T1000 (cell line): Measurements from ENCODE around the gene ZNF735.
"Not testable (repeated sequence)": the region's sequence is repeated elsewhere in the genome, so short reads cannot be mapped to it uniquely, and the experiment has no call there.

Source experiments
- DNase-seq: peaks from one replicate; lab custom pipeline; 2025; ENCODE audit warnings: mixed read lengths; lab: John Stamatoyannopoulos, UW

ZNF735 gene

GRCh38 chr7:64206903-64207302 lies at the start of gene ZNF735:
ZNF735 (plus strand) TSS chr7:64207203; CDS start chr7:64207203, 0 bp downstream.
- no peak for DNase-seq

- DNase-seq, result not testable (repeated sequence)
Observed at GRCh38 chr7:64170974-64171373, 36.0 kb upstream of the ZNF735 start.

- no peak for DNase-seq
Observed at GRCh38 chr7:64174328-64174727, 32.7 kb upstream of the ZNF735 start.

- no peak for DNase-seq
Observed at GRCh38 chr7:64174941-64175340, 32.1 kb upstream of the ZNF735 start.

- DNase-seq, result no peak
Observed at GRCh38 chr7:64180989-64181388, 26.0 kb upstream of the ZNF735 start.

- no peak for DNase-seq
Observed at GRCh38 chr7:64181586-64181985, 25.4 kb upstream of the ZNF735 start.

GRCh38 chr7:64182036-64182790 lies 24.8 kb upstream of the ZNF735 start:
- no peak for DNase-seq

- no peak for DNase-seq
Observed at GRCh38 chr7:64183126-64183742, 23.8 kb upstream of the ZNF735 start.

- no peak for DNase-seq
Observed at GRCh38 chr7:64183827-64184372, 23.1 kb upstream of the ZNF735 start.

GRCh38 chr7:64184376-64184775 lies 22.6 kb upstream of the ZNF735 start:
- no peak for DNase-seq

GRCh38 chr7:64187408-64187807 lies 19.6 kb upstream of the ZNF735 start:
- DNase-seq, result no peak

- DNase-seq, result no peak
Observed at GRCh38 chr7:64192148-64192704, 14.8 kb upstream of the ZNF735 start.

GRCh38 chr7:64192775-64193174 lies 14.2 kb upstream of the ZNF735 start:
- DNase-seq, result no peak

- DNase-seq, result not testable (repeated sequence)
Observed at GRCh38 chr7:64219710-64220298, 12.8 kb downstream of the ZNF735 start.

GRCh38 chr7:64223366-64223765 lies 16.4 kb downstream of the ZNF735 start:
- DNase-seq, result no peak

GRCh38 chr7:64228174-64228573 lies 21.2 kb downstream of the ZNF735 start, which contains the start of gene ZNF679:
ZNF679 (plus strand) TSS chr7:64228474; CDS start chr7:64249118, 20,644 bp downstream.
- not testable (repeated sequence) for DNase-seq

- DNase-seq, result no peak
Observed at GRCh38 chr7:64266341-64266919, 59.4 kb downstream of the ZNF735 start.
